Naive thymus-derived CD8-positive, alpha-beta T cell (primary cell): Measurements from ENCODE around the gene KLHL15. TPM values are rescaled to one million over a fixed set of nuclear protein-coding genes. Genes with fewer than 3 reads are reported as not detected.
A peak's percentile ranks its signal among the peaks of the same experiment; 100 is the strongest.

Experiments
- ATAC-seq, 2 donors: fragments of 150-1000 bp; cut with Tn5 transposase in 1 of 2; sonication (Bioruptor Pico), chemical (Tn5 transposase) in 1 of 2; 1 replicate in 1 of 2; 2 replicates in 1 of 2; pipeline ENCODE4 v1.10.0; 2021; ENCODE audit warnings: mild to moderate bottlenecking in 2 of 2, moderate library complexity in 2 of 2
- POLR2A ChIA-PET: fragments of 350-600 bp; sonication (Branson Sonifier 250); formaldehyde crosslinking; loops from one replicate; lab custom pipeline; 2021; ENCODE audit warnings: antibody characterized with exemption; lab: Charles Lee
- DNase-seq, 10 donors: peaks; one replicate each; pipeline versions ENCODE4 v3.0.0 to v3.0.0-alpha.2; 2020 to 2022
- H3K27ac Mint-ChIP-seq, 10 donors: one replicate each; pipeline ENCODE4 v1.8.0; 2020 to 2022; ENCODE audit warnings: mild to moderate bottlenecking in 10 of 10, mixed read lengths in 10 of 10, moderate library complexity in 4 of 10, inconsistent platforms in 1 of 10
- H3K27me3 Mint-ChIP-seq, 5 donors: one replicate each; pipeline ENCODE4 v1.8.0; 2021 to 2022; ENCODE audit warnings: mixed read lengths in 5 of 5
- H3K36me3 Mint-ChIP-seq, 3 donors: one replicate each; pipeline ENCODE4 v1.8.0; 2020 to 2022; ENCODE audit warnings: mixed read lengths in 3 of 3, mild to moderate bottlenecking in 2 of 3, inconsistent platforms in 1 of 3
- H3K4me1 Mint-ChIP-seq, 4 donors: one replicate each; pipeline ENCODE4 v1.8.0; 2021 to 2022; ENCODE audit warnings: mixed read lengths in 4 of 4
- H3K4me3 Mint-ChIP-seq, 10 donors: one replicate each; pipeline ENCODE4 v1.8.0; 2020 to 2022; ENCODE audit warnings: mild to moderate bottlenecking in 10 of 10, mixed read lengths in 10 of 10, moderate library complexity in 6 of 10, inconsistent platforms in 1 of 10
- H3K9me3 Mint-ChIP-seq, 9 donors: one replicate each; pipeline ENCODE4 v1.8.0; 2020 to 2022; ENCODE audit warnings: mixed read lengths in 9 of 9, mild to moderate bottlenecking in 3 of 9, inconsistent platforms in 1 of 9, moderate library complexity in 1 of 9
- polyA plus RNA-seq, 3 donors: library from polyadenylated mRNA; unstranded; fragments of 300-500 nt; fragmentation: Illumina TruSeq; gene quantifications; one replicate each; pipeline ENCODE4 v1.2.3, GENCODE V29; 2021
- total RNA-seq, 8 experiments: library from RNA in 2 of 8; stranded (reverse) in 2 of 8; gene quantifications; one replicate each; pipeline ENCODE4 v1.2.3 and lab custom pipeline; 2021 to 2026

The KLHL15 gene
- total and polyA plus RNA-seq, 5 experiments from 2014 or later = 1.8 to 8.9 (median 2.7) TPM

DNA sequence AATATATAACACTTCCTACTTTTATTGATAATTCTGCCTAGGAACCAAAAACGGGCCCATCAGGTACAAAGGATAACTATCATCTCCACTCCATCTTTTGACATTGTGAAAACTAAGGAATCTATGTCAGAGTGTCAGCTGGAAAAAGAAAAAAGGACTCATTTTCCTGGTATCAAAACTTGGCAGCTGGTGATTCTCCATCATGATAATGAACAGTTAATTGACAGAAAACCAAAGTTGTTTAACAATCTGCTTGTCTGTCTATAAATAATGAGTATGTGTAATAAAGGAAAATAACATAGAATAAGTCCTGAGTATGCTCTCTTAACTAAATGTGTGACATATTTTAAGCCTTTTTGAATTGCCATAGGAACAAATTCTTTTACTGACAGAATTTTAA is 87.8 kb downstream of the KLHL15 start:
- no peak overlapping the region for H3K27ac Mint-ChIP-seq
- no peak overlapping the region for H3K4me3 Mint-ChIP-seq
- H3K27me3 Mint-ChIP-seq = no peaks in the 10 kb centered on the region
- peaks cover 0 to 2% (median 0%) of the 10 kb centered on the region in 4 donors for H3K4me1 Mint-ChIP-seq
- POLR2A ChIA-PET = interaction anchor here (1.6 kb wide), 1 partner anchor 14 kb away, joined by 3 read pairs; no protein-coding TSS in a partner anchor
- peaks cover 0 to 13% (median 4%) of the 10 kb centered on the region in 3 donors for H3K36me3 Mint-ChIP-seq
- DNase-seq (no peak), ATAC-seq (no peak)
- H3K9me3 Mint-ChIP-seq = no peaks in the 10 kb centered on the region

- peaks cover 0 to 2% (median 0%) of the 10 kb centered on the region in 4 donors for H3K4me1 Mint-ChIP-seq
Observed at GRCh38 chrX:23938690-23939089, 88.3 kb downstream of the KLHL15 start.

GRCh38 chrX:23937100-23937499 is 89.9 kb downstream of the KLHL15 start:
- Mint-ChIP-seq H3K4me3 (no peak overlapping the region), H3K27me3 (no peaks in the 10 kb centered on the region), H3K27ac (no peak overlapping the region), H3K4me1 (peaks cover 0 to 4% (median 2%) of the 10 kb centered on the region in 4 donors), H3K36me3 (peaks cover 0 to 3% (median 0%) of the 10 kb centered on the region in 3 donors), H3K9me3 (no peaks in the 10 kb centered on the region)
- POLR2A ChIA-PET = no interaction called here
- DNase-seq (no peak), ATAC-seq (no peak)

More at GRCh38 chrX:23938690-23939089, 88.3 kb downstream of the KLHL15 start:
- Mint-ChIP-seq H3K27me3 (no peaks in the 10 kb centered on the region), H3K4me3 (no peak overlapping the region), H3K36me3 (peaks cover 0 to 8% (median 4%) of the 10 kb centered on the region in 3 donors), H3K27ac (no peak overlapping the region), H3K9me3 (no peaks in the 10 kb centered on the region)
- DNase-seq (no peak), ATAC-seq (no peak)
- POLR2A ChIA-PET = no interaction called here

- H3K36me3 Mint-ChIP-seq = peaks cover 0 to 2% (median 0%) of the 10 kb centered on the region in 3 donors
- POLR2A ChIA-PET = interaction anchor here (0.5 kb wide), 1 partner anchor 165 kb away, joined by 5 read pairs; no protein-coding TSS in a partner anchor
- ATAC-seq (no peak), DNase-seq (no peak)
- H3K27ac Mint-ChIP-seq = peak overlapping the region in 1 of 10 donors; percentile 57
- H3K4me3 Mint-ChIP-seq = no peak overlapping the region
- H3K27me3 Mint-ChIP-seq = no peaks in the 10 kb centered on the region
- peaks cover 1 to 13% (median 6%) of the 10 kb centered on the region in 4 donors for H3K4me1 Mint-ChIP-seq
- no peaks in the 10 kb centered on the region for H3K9me3 Mint-ChIP-seq
Observed at GRCh38 chrX:23936180-23936579, 90.8 kb downstream of the KLHL15 start.

GRCh38 chrX:23935106-23935505 is 91.9 kb downstream of the KLHL15 start:
- POLR2A ChIA-PET = no interaction called here

More at GRCh38 chrX:23935106-23935505, 91.9 kb downstream of the KLHL15 start:
- H3K27ac Mint-ChIP-seq = no peak overlapping the region
- no peak for DNase-seq
- H3K4me1 Mint-ChIP-seq = peaks cover 3 to 20% (median 10%) of the 10 kb centered on the region in 4 donors
- no peaks in the 10 kb centered on the region for H3K36me3 Mint-ChIP-seq
- H3K27me3 Mint-ChIP-seq = no peaks in the 10 kb centered on the region
- no peak for ATAC-seq
- no peaks in the 10 kb centered on the region for H3K9me3 Mint-ChIP-seq
- no peak overlapping the region for H3K4me3 Mint-ChIP-seq

Other genes starting within 250 kb of the KLHL15 start
- gene SAT1, start 244.0 kb downstream of the KLHL15 start, total RNA-seq = 100 to 1,000 TPM; 116 to 121 TPM
- gene SAT1, start 244.0 kb downstream of the KLHL15 start, polyA plus RNA-seq = 10 to 100 TPM; 50.1 to 91.0 (median 83.3) TPM
- gene APOO, start 119.2 kb downstream of the KLHL15 start, total RNA-seq = 10 to 100 TPM in 1 of 2 experiments, 1 to 10 TPM in 1; 6.8 to 10.8 TPM
- gene APOO, start 119.2 kb downstream of the KLHL15 start, polyA plus RNA-seq = 10 to 100 TPM; 15.9 to 20.2 (median 19.7) TPM
- not detected for gene CXorf58, start 119.2 kb downstream of the KLHL15 start, total RNA-seq
- gene CXorf58, start 119.2 kb downstream of the KLHL15 start, polyA plus RNA-seq = not detected
- gene EIF2S3, start 27.8 kb upstream of the KLHL15 start, total RNA-seq = 100 to 1,000 TPM; 267 to 283 TPM
- gene EIF2S3, start 27.8 kb upstream of the KLHL15 start, polyA plus RNA-seq = 100 to 1,000 TPM; 123 to 148 (median 141) TPM
- gene ZFX, start 122.5 kb upstream of the KLHL15 start, total RNA-seq = 10 to 100 TPM; 71.1 to 75.1 TPM
- gene ZFX, start 122.5 kb upstream of the KLHL15 start, polyA plus RNA-seq = 10 to 100 TPM; 30.3 to 32.4 (median 30.4) TPM